ENCODE results near the gene CCDC124. TPM values are rescaled to one million over a fixed set of nuclear protein-coding genes. Genes with fewer than 3 reads are reported as not detected.
A peak's percentile ranks its signal among the peaks of the same experiment; 100 is the strongest.

The CCDC124 gene
- polyA plus RNA-seq, 3 donors from 2014 or later, result 45.5 to 76.9 (median 52.1) TPM

- Mint-ChIP-seq H3K4me1 (peaks cover 8 to 9% of the 10 kb centered on the region in 2 donors), H3K36me3 (peaks cover 0 to 3% (median 0%) of the 10 kb centered on the region in 3 donors), H3K27ac (no peak overlapping the region)
Observed at GRCh38 chr19:17943274-17944221, 10.7 kb downstream of the CCDC124 start.

GRCh38 chr19:17944301-17944700 lies 11.5 kb downstream of the CCDC124 start:
- Mint-ChIP-seq H3K9me3 (no peaks in the 10 kb centered on the region), H3K4me1 (peaks cover 14 to 15% of the 10 kb centered on the region in 2 donors), H3K4me3 (no peak overlapping the region), H3K27ac (peak overlapping the region in 3 of 6 donors; percentile 18 to 41 (median 32)), H3K36me3 (peaks cover 0 to 3% (median 0%) of the 10 kb centered on the region in 3 donors), H3K27me3 (ENCODE audit: low read depth in 3 of 3) (peaks cover 13 to 24% (median 18%) of the 10 kb centered on the region in 3 donors)
- no peak for DNase-seq

More at GRCh38 chr19:17943274-17944221, 10.7 kb downstream of the CCDC124 start:
- Mint-ChIP-seq H3K27me3 (ENCODE audit: low read depth in 3 of 3) (peaks cover 10 to 21% (median 11%) of the 10 kb centered on the region in 3 donors), H3K4me3 (no peak overlapping the region), H3K9me3 (no peaks in the 10 kb centered on the region)
- no peak for DNase-seq

GRCh38 chr19:17946965-17947784 lies 14.4 kb downstream of the CCDC124 start:
- Mint-ChIP-seq H3K4me1 (peaks cover 30 to 39% of the 10 kb centered on the region in 2 donors), H3K9me3 (no peaks in the 10 kb centered on the region), H3K27ac (peak overlapping the region; percentile 89 to 98 (median 94)), H3K4me3 (peak overlapping the region; percentile 82 to 92 (median 89)), H3K36me3 (no peaks in the 10 kb centered on the region), H3K27me3 (ENCODE audit: low read depth in 3 of 3) (peaks cover 28 to 48% (median 38%) of the 10 kb centered on the region in 3 donors)
- DNase-seq, result no peak

GRCh38 chr19:17947815-17948513 lies 15.1 kb downstream of the CCDC124 start:
- DNase-seq, result peak; percentile 94 to 96 (median 96)
- no peaks in the 10 kb centered on the region for H3K36me3 Mint-ChIP-seq
- H3K9me3 Mint-ChIP-seq, result no peaks in the 10 kb centered on the region
- H3K27ac Mint-ChIP-seq, result peak overlapping the region in 5 of 6 donors; percentile 36 to 92 (median 72)
- peaks cover 30 to 41% of the 10 kb centered on the region in 2 donors for H3K4me1 Mint-ChIP-seq
- H3K27me3 Mint-ChIP-seq (ENCODE audit: low read depth in 3 of 3), result peaks cover 29 to 48% (median 38%) of the 10 kb centered on the region in 3 donors
- H3K4me3 Mint-ChIP-seq, result peak overlapping the region; percentile 59 to 86 (median 73)

- Mint-ChIP-seq H3K9me3 (no peaks in the 10 kb centered on the region), H3K27ac (peak overlapping the region in 5 of 6 donors; percentile 36 to 92 (median 72)), H3K27me3 (ENCODE audit: low read depth in 3 of 3) (peaks cover 33 to 49% (median 44%) of the 10 kb centered on the region in 3 donors), H3K4me3 (peak overlapping the region; percentile 59 to 73 (median 71)), H3K4me1 (peaks cover 30 to 41% of the 10 kb centered on the region in 2 donors), H3K36me3 (no peaks in the 10 kb centered on the region)
- no peak for DNase-seq
Observed at GRCh38 chr19:17948514-17948900, 15.7 kb downstream of the CCDC124 start.

GRCh38 chr19:17948931-17949930 lies 16.4 kb downstream of the CCDC124 start:
- no peaks in the 10 kb centered on the region for H3K9me3 Mint-ChIP-seq
- peaks cover 38 to 48% (median 48%) of the 10 kb centered on the region in 3 donors for H3K27me3 Mint-ChIP-seq (ENCODE audit: low read depth in 3 of 3)
- DNase-seq, result peak in 1 of 3 donors; percentile 10

GRCh38 chr19:17949956-17950309 lies 17.1 kb downstream of the CCDC124 start:
- peak in 1 of 3 donors; percentile 15 for DNase-seq
- Mint-ChIP-seq H3K36me3 (no peaks in the 10 kb centered on the region), H3K27me3 (ENCODE audit: low read depth in 3 of 3) (peaks cover 39 to 48% (median 48%) of the 10 kb centered on the region in 3 donors), H3K27ac (peak overlapping the region in 5 of 6 donors; percentile 67 to 92 (median 86)), H3K4me1 (peaks cover 30 to 41% of the 10 kb centered on the region in 2 donors), H3K9me3 (no peaks in the 10 kb centered on the region), H3K4me3 (peak overlapping the region; percentile 50 to 79 (median 73))

More at GRCh38 chr19:17948931-17949930, 16.4 kb downstream of the CCDC124 start:
- H3K4me1 Mint-ChIP-seq, result peaks cover 30 to 41% of the 10 kb centered on the region in 2 donors
- H3K27ac Mint-ChIP-seq, result peak overlapping the region in 5 of 6 donors; percentile 72 to 92 (median 86)
- H3K4me3 Mint-ChIP-seq, result peak overlapping the region; percentile 66 to 79 (median 73)
- no peaks in the 10 kb centered on the region for H3K36me3 Mint-ChIP-seq

GRCh38 chr19:17950310-17951156 lies 17.7 kb downstream of the CCDC124 start:
- Mint-ChIP-seq H3K27me3 (ENCODE audit: low read depth in 3 of 3) (peaks cover 40 to 48% (median 48%) of the 10 kb centered on the region in 3 donors), H3K27ac (peak overlapping the region in 5 of 6 donors; percentile 67 to 92 (median 86)), H3K4me3 (peak overlapping the region; percentile 45 to 79 (median 73)), H3K4me1 (peaks cover 30 to 41% of the 10 kb centered on the region in 2 donors), H3K36me3 (no peaks in the 10 kb centered on the region), H3K9me3 (no peaks in the 10 kb centered on the region)
- DNase-seq, result peak; percentile 53 to 76 (median 58)

GRCh38 chr19:17951157-17951989 lies 18.6 kb downstream of the CCDC124 start:
- H3K4me3 Mint-ChIP-seq, result peak overlapping the region; percentile 4 to 79 (median 48)
- H3K4me1 Mint-ChIP-seq, result peaks cover 30 to 39% of the 10 kb centered on the region in 2 donors
- no peaks in the 10 kb centered on the region for H3K9me3 Mint-ChIP-seq
- peak overlapping the region in 3 of 6 donors; percentile 10 to 87 (median 67) for H3K27ac Mint-ChIP-seq
- H3K36me3 Mint-ChIP-seq, result no peaks in the 10 kb centered on the region
- DNase-seq, result peak in 1 of 3 donors; percentile 27
- H3K27me3 Mint-ChIP-seq (ENCODE audit: low read depth in 3 of 3), result peaks cover 39 to 47% (median 43%) of the 10 kb centered on the region in 3 donors

Data from immature natural killer cell (primary cell).